Calu3 (cell line): ENCODE data around the gene CDH4. TPM values are rescaled to one million over a fixed set of nuclear protein-coding genes. Genes with fewer than 3 reads are reported as not detected.

Experiments
- BruUV-seq: library from RNA; stranded (reverse); fragments of 400-500 nt; replicated peaks from 2 replicates; lab custom pipeline; 2021; lab: Mats Ljungman, UMichigan
- CTCF ChIA-PET: fragments of 300-600 bp; sonication (Branson Sonifier 250); formaldehyde crosslinking; loops from one replicate; lab custom pipeline; 2022; ENCODE audit warnings: antibody characterized with exemption; lab: Charles Lee
- DNase-seq: peaks from one replicate; pipeline ENCODE4 v3.0.0; 2022
- H3K27ac Mint-ChIP-seq: one replicate; pipeline ENCODE4 v1.8.0; 2022; ENCODE audit warnings: mixed read lengths; ENCODE audit not compliant: unreplicated experiment
- H3K27me3 Mint-ChIP-seq: one replicate; pipeline ENCODE4 v1.8.0; 2022; ENCODE audit warnings: mixed read lengths; ENCODE audit not compliant: unreplicated experiment
- H3K36me3 Mint-ChIP-seq: one replicate; pipeline ENCODE4 v1.8.0; 2022; ENCODE audit warnings: mild to moderate bottlenecking, moderate library complexity, mixed read lengths; ENCODE audit not compliant: insufficient read depth, unreplicated experiment
- H3K4me1 Mint-ChIP-seq: one replicate; pipeline ENCODE4 v1.8.0; 2022; ENCODE audit warnings: mild to moderate bottlenecking, low read depth, mixed read lengths; ENCODE audit not compliant: unreplicated experiment
- H3K4me3 Mint-ChIP-seq: one replicate; pipeline ENCODE4 v1.8.0; 2022; ENCODE audit warnings: mild to moderate bottlenecking, low read depth, moderate library complexity, mixed read lengths; ENCODE audit not compliant: unreplicated experiment
- H3K9me3 Mint-ChIP-seq: one replicate; pipeline ENCODE4 v1.8.0; 2022; ENCODE audit warnings: low read depth, mixed read lengths; ENCODE audit not compliant: unreplicated experiment
- intact Hi-C: fragments of 100-400 bp; cut with micrococcal nuclease; formaldehyde crosslinking; loops from one replicate; pipeline ENCODE4 v1.10.0; 2022; ENCODE audit not compliant: unreplicated experiment
- total RNA-seq: library from RNA; stranded (reverse); gene quantifications from 2 replicates; pipeline ENCODE4 v1.2.3, GENCODE V29; 2022
- TF ChIP-seq, protein P1 (sequence below): fragments of 200-600 bp; IDR thresholded peaks from one replicate; pipeline ENCODE4 v1.8.0; 2022; ENCODE audit warnings: antibody characterized with exemption; ENCODE audit not compliant: unreplicated experiment

Gene CDH4
- total RNA-seq, 1 experiment from 2014 or later: not detected

- CTCF ChIA-PET: no interaction called here
- intact Hi-C loops: no loop called here
- no TSS peak for BruUV-seq
- H3K4me1 Mint-ChIP-seq: no peaks in the 10 kb centered on the region
- no peaks in the 10 kb centered on the region for H3K9me3 Mint-ChIP-seq
- DNase-seq: no peak
- H3K36me3 Mint-ChIP-seq: no peaks in the 10 kb centered on the region
- no peak overlapping the region for H3K27ac Mint-ChIP-seq
- H3K4me3 Mint-ChIP-seq: no peak overlapping the region
- H3K27me3 Mint-ChIP-seq: peaks cover 88% of the 10 kb centered on the region
- TF ChIP-seq, protein P1, sequence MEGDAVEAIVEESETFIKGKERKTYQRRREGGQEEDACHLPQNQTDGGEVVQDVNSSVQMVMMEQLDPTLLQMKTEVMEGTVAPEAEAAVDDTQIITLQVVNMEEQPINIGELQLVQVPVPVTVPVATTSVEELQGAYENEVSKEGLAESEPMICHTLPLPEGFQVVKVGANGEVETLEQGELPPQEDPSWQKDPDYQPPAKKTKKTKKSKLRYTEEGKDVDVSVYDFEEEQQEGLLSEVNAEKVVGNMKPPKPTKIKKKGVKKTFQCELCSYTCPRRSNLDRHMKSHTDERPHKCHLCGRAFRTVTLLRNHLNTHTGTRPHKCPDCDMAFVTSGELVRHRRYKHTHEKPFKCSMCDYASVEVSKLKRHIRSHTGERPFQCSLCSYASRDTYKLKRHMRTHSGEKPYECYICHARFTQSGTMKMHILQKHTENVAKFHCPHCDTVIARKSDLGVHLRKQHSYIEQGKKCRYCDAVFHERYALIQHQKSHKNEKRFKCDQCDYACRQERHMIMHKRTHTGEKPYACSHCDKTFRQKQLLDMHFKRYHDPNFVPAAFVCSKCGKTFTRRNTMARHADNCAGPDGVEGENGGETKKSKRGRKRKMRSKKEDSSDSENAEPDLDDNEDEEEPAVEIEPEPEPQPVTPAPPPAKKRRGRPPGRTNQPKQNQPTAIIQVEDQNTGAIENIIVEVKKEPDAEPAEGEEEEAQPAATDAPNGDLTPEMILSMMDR: no peak
Observed at GRCh38 chr20:61812121-61812844, 560.2 kb downstream of the CDH4 start.

- Mint-ChIP-seq H3K36me3 (no peaks in the 10 kb centered on the region), H3K27ac (no peak overlapping the region), H3K4me1 (no peaks in the 10 kb centered on the region), H3K9me3 (no peaks in the 10 kb centered on the region), H3K4me3 (no peak overlapping the region), H3K27me3 (peaks cover 88% of the 10 kb centered on the region)
- TF ChIP-seq, protein P1: no peak
- intact Hi-C loops: no loop called here
- CTCF ChIA-PET: no interaction called here
- DNase-seq: no peak
- no TSS peak for BruUV-seq
Observed at GRCh38 chr20:61812845-61813485, 560.9 kb downstream of the CDH4 start.

GRCh38 chr20:61813791-61814190, 561.7 kb downstream of the CDH4 start:
- CTCF ChIA-PET: no interaction called here
- TF ChIP-seq, protein P1: no peak
- no TSS peak for BruUV-seq
- intact Hi-C loops: no loop called here
- Mint-ChIP-seq H3K9me3 (no peaks in the 10 kb centered on the region), H3K4me3 (no peak overlapping the region), H3K27me3 (peaks cover 88% of the 10 kb centered on the region), H3K4me1 (no peaks in the 10 kb centered on the region), H3K27ac (no peak overlapping the region), H3K36me3 (no peaks in the 10 kb centered on the region)
- no peak for DNase-seq

DNA sequence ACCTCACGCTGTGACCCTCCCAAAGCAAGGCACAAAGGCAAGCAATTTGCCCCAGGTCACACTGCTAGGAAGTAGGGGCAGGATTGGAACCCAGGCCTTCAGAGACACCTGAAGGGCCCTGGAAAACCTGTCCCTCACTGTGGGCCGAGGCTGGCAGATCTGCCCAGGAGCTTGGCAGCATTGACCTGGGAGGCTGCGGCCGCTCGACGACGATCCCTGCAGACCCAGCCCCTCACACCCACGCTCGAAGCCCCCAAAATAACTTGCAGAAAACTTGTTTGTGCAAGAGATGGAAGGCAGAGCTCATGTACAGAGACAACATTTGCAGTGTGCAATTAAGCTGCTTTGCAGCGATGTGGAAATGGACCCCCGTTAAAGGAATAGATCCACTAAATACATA, 562.2 kb downstream of the CDH4 start:
- DNase-seq: no peak
- TF ChIP-seq, protein P1: no peak
- H3K36me3 Mint-ChIP-seq: no peaks in the 10 kb centered on the region
- intact Hi-C loops: no loop called here
- no peaks in the 10 kb centered on the region for H3K4me1 Mint-ChIP-seq
- no peaks in the 10 kb centered on the region for H3K9me3 Mint-ChIP-seq
- BruUV-seq: no TSS peak
- no peak overlapping the region for H3K27ac Mint-ChIP-seq
- H3K4me3 Mint-ChIP-seq: no peak overlapping the region
- H3K27me3 Mint-ChIP-seq: peaks cover 88% of the 10 kb centered on the region
- CTCF ChIA-PET: no interaction called here
